G401 (cell line): ENCODE measurements around the gene RMND5A. TPM values are rescaled to one million over a fixed set of nuclear protein-coding genes. Genes with fewer than 3 reads are reported as not detected.
"Not testable (repeated sequence)": the region's sequence is repeated elsewhere in the genome, so short reads cannot be mapped to it uniquely, and the experiment has no call there.

ENCODE experiments used
- DNase-seq: peaks from one replicate; pipeline ENCODE4 v3.0.0-alpha.2; 2015; ENCODE audit warnings: low spot score
- in situ Hi-C: cut with HindIII; loops from 2 replicates; pipeline ENCODE4 v1.10.0; 2016; ENCODE audit warnings: low sequenced_read_pairs, mixed read lengths
- total RNA-seq: library from RNA; depleted of rRNA; stranded (reverse); fragments of >200 nt; shearing (Covaris generic); gene quantifications from 2 replicates; pipeline ENCODE4 v1.2.3, GENCODE V29; 2014; rRNA removed

The RMND5A gene, protein sequence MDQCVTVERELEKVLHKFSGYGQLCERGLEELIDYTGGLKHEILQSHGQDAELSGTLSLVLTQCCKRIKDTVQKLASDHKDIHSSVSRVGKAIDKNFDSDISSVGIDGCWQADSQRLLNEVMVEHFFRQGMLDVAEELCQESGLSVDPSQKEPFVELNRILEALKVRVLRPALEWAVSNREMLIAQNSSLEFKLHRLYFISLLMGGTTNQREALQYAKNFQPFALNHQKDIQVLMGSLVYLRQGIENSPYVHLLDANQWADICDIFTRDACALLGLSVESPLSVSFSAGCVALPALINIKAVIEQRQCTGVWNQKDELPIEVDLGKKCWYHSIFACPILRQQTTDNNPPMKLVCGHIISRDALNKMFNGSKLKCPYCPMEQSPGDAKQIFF
- 42.8 and 51.0 TPM in 2 replicates for total RNA-seq

- DNase-seq, result peak; percentile 87
- in situ Hi-C loops, result not testable (repeated sequence)
Measured at GRCh38 chr2:86719637-86720539, at the start of gene RMND5A. Gene RMND5A, plus strand, starts transcription at chr2:86720291. Its CDS starts 377 bp downstream, at chr2:86720668.

DNA sequence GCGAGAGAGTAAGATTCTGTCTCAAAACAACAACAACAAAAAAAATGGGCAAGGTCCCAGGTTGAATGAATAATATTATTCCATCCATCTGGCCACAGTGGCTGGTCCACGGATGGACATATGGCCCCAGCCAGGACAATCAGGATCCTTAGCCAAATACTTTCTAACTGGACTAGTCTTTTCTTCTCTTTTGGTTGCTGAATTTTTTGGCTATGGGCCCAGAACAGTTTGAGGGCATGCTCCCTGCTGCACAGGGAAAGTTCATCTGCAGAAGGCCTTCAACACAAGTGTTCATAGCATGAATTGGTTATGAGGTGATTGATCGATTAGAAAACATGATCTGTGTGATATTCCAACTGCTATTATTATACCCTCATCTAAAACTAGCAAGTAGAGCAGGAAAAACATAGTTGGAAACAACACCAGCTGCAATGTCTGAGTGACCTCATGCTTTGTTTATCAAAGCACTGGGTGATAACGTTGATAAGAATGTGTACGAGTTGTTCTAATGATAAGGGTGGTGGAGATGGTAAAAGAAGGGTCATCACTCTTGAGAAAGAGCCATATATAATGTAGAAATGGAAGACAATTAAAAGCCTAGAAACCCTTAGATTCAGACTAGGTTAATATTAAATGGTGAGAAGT is 48.6 kb upstream of the RMND5A start:
- DNase-seq, result peak; percentile 97
- in situ Hi-C loops, result no loop called here

GRCh38 chr2:86672027-86672545 is 48.0 kb upstream of the RMND5A start:
- in situ Hi-C loops, result no loop called here
- DNase-seq, result no peak

DNA sequence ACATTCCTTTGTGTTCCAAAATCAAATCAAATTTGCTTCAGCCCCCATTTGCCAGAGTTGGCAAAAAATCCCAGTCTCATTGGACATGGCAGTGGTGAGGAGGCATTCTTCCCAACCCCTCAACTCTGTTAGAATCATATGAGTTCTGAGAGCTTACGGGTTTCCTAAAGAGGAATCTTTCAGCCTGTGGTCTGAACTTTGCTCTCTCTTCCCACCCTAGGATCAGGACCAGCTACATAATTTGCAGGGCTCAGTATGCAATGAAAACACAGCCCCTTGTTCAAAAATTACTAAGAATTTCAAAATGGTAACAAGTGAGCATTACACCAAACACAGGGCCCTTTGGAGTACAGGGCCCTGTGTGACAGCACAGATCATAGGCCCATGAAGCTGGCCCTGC is 47.1 kb upstream of the RMND5A start:
- in situ Hi-C loops, result no loop called here
- DNase-seq, result no peak

GRCh38 chr2:86673986-86674670 is 46.0 kb upstream of the RMND5A start:
- in situ Hi-C loops, result no loop called here
- DNase-seq, result peak; percentile 27

GRCh38 chr2:86675104-86675503 is 45.0 kb upstream of the RMND5A start:
- peak; percentile 35 for DNase-seq
- in situ Hi-C loops, result no loop called here

DNA sequence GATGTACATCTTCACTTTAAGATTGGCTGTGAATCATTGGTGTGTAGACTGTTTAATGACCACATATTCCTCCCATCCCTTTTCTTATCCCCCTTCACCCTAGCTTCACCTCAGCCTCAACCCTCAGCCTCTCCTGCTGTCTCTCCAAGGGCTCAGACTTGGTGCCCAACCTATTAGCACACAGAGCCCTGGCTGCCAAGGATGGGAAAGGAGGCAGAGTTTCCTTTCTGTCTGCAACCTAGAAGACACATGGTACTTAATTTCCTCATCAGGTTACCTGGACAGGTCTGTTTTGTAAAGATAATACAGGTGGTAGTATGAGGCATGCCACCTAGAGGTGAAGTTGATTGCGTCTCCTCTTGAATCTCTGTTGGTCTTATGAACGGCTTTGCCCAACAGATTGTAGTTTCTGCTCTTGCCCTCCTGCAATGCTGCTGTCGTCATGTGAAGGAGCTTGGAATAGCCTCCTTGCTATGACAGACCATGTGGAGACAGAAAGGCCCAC is 44.5 kb upstream of the RMND5A start:
- peak; percentile 66 for DNase-seq
- in situ Hi-C loops, result no loop called here

- no peak for DNase-seq
- in situ Hi-C loops, result no loop called here
Measured at GRCh38 chr2:86677816-86678215, 42.3 kb upstream of the RMND5A start.

DNA sequence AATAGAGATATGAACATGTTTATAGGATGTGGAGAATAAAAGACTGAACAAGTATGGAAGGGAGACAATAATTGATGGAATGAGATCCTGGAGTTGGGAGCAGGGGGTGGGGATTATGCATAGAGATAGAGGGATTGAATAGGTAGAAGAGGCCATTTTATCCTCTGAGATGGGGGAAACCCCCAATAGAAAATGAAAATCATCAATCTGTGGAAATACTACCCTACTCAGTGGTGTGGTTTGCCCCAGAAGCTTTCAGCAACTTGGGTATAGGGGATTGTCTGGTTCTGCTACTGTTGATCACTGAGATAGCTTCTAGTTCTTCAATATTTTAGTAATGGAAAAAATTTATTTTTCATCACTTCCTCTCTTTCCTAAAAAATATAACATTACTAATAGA is 41.1 kb upstream of the RMND5A start:
- in situ Hi-C loops, result no loop called here
- no peak for DNase-seq

GRCh38 chr2:86685351-86685750 is 34.7 kb upstream of the RMND5A start:
- in situ Hi-C loops, result no loop called here
- DNase-seq, result no peak

DNA sequence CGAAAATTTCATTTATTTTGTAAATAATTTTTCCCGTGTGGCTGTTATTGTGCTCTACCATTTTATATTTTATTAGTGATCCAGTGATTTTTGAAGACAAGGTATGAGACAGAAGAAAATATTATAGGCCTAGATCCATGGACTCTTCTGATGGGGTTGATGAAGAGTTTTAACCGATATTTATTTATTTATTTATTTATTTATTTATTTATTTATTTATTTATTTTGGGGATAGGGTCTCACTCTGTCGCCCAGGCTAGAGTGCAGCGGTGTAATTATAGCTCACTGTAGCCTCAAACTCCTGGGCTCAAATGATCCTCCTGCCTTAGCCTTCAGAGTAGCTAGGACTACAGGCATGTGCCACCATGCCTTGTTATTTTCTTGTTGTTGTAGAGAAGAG is 33.6 kb upstream of the RMND5A start:
- DNase-seq, result no peak
- in situ Hi-C loops, result no loop called here

GRCh38 chr2:86686905-86687304 is 33.2 kb upstream of the RMND5A start:
- DNase-seq, result no peak
- in situ Hi-C loops, result no loop called here

DNA sequence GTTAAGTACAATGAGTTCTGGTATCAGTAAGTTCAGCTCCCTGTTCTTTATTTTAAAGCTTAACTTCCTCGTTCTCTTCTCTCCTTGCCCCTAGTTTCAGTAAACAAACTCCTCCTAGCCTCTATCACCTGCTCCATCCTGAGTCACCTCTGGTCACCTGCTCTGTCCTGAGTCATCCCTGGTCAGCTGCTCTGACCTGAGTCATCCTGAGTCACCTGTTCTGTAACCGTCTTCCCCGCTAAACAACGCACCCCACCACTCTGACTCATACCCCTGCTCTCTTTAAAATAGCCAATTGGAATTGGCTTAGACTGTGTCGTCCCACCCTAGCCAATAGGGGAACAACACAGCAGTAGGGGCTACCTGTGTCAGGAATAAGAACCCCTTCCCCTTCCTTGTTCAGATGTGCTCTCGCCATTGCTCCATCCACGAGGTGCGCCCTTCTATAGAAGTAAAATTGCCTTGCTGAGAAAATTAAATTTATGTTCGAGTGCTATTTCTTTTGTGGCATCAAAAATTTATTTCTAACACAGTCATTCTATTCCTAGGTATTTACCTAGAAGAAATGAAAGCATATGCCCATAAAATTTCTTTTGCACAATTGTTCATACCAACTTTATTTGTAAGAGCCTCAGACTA is 24.9 kb upstream of the RMND5A start:
- no peak for DNase-seq
- in situ Hi-C loops, result no loop called here

DNA sequence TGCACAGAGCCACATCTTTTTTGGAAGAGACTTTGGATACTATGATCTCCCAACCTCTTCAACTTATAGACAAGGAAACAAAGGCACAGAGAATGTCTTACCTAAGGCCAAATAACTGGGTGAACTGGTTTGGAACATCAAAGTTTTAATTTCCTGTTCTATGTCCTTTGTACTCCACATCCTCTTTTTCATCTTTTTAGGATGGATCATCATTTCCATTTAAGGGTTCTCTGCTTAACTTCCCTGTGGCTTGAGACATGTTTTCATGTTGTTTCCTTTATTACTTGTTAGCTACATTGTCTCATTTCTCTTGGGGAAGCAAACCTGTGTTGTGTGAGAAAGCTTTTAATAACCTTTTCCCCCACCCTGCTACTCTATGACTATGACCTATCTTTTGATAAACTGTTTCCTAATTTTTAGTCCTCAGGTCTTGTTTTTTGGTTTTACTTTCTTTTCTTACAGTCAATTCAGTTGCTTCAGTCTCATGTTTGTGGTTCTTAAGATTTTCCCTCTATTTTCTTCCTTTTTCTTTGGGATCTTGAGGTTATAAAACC is 22.5 kb upstream of the RMND5A start:
- DNase-seq, result no peak
- in situ Hi-C loops, result no loop called here

DNA sequence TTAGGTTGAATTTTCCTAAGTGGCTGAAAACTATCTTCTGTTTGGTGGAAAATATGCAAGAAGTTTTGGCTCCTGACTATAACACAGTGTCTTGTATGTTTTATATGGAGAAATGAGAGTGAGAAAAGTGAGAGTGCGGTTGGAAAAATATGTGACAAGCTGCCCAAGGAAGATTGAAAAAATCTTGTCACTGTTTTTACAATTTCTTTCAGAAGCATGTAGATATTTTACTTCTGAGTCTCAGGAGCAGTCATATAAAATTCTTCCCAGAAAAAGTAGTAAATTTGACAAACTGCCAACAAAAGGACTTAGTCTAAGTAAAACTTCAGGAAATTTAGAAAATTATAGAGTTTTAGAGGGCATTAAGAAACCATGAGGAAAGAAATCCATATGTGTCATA is 19.4 kb upstream of the RMND5A start:
- DNase-seq, result no peak
- in situ Hi-C loops, result no loop called here

- in situ Hi-C loops, result no loop called here
- DNase-seq, result peak; percentile 63
Measured at GRCh38 chr2:86703704-86704361, 16.3 kb upstream of the RMND5A start.

- peak; percentile 99 for DNase-seq
- in situ Hi-C loops, result no loop called here
Measured at GRCh38 chr2:86704459-86704971, 15.6 kb upstream of the RMND5A start.
